LNCAP (cell line): ENCODE measurements around the gene PPFIA2.

Source experiments
- CTCF ChIP-seq: fragments of 450-650 bp; IDR thresholded peaks from 2 replicates; pipeline ENCODE4 v1.5.1; 2017; ENCODE audit warnings: mild to moderate bottlenecking

Gene PPFIA2

GRCh38 chr12:81395431-81395830, 363.7 kb downstream of the PPFIA2 start:
- no peak for TF ChIP-seq CTCF

- TF ChIP-seq CTCF: no peak
Observed at GRCh38 chr12:81389550-81390099, 369.5 kb downstream of the PPFIA2 start.

GRCh38 chr12:81386101-81386500, 373.0 kb downstream of the PPFIA2 start:
- TF ChIP-seq CTCF: no peak

DNA sequence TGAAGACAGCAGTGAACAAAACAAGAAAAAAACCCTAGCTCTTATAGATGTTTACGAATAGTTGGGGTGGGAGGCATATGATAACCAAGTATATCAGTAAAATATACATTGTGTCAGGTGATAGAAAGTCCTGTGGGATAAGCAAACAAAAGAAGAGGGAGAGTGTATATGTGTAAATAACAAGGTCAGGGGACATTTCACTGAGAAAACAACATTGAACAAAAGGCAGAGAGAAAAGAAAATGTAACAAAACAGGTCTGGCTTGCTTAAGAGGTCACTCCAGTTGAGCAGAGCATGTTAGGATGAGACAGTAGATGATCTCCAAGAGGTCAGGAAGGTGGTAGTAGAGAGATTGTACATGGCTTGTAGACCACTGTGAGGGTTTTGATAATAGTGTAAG, 377.2 kb downstream of the PPFIA2 start:
- no peak for TF ChIP-seq CTCF

- TF ChIP-seq CTCF: no peak
Observed at GRCh38 chr12:81378601-81379285, 380.4 kb downstream of the PPFIA2 start.

GRCh38 chr12:81377771-81378170, 381.4 kb downstream of the PPFIA2 start:
- TF ChIP-seq CTCF: no peak

DNA sequence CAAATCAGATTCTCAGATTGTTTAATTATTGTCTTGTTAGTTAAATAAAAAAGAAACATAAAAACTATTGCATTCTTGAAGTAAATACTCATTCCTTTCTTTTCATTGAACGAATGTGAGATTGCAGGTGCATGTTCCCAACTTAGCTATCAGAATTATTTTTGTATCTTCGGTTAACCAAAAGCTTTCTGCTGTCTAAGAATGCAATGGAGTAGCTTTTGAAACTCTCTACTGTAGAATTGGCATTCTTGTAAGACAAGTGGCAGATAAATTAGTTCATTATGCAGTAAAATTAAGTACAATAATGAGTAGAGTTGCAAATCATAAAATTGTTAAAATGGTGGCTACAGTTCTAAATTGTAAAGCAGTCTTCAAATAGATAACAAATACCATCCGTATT, 383.2 kb downstream of the PPFIA2 start:
- no peak for TF ChIP-seq CTCF
